MM.1S (cell line): Measurements from ENCODE around the gene NOL4L.

ENCODE experiments used
- DNase-seq: peaks from one replicate; pipeline ENCODE4 v3.0.0-alpha.2; 2015
- H2AFZ ChIP-seq: fragments of 300-600 bp; sonication (generic); 2 replicates; pipeline ENCODE4 v1.6.0; 2016; ENCODE audit warnings: antibody characterized with exemption, low read length
- H3F3A ChIP-seq: fragments of 300-600 bp; sonication (generic); 2 replicates; pipeline ENCODE4 v1.6.1; 2016; ENCODE audit warnings: mild to moderate bottlenecking, antibody characterized with exemption, low read length, moderate library complexity, mixed read lengths; ENCODE audit not compliant: insufficient read depth
- H3K27ac ChIP-seq: fragments of 300-600 bp; sonication (generic); 2 replicates; pipeline ENCODE4 v1.5.1; 2016; ENCODE audit warnings: mild to moderate bottlenecking, low read length
- H3K27me3 ChIP-seq: fragments of 300-600 bp; sonication (generic); replicated peaks from 2 replicates; pipeline ENCODE4 v1.6.0; 2016; ENCODE audit warnings: low read length; ENCODE audit not compliant: insufficient read depth
- H3K36me3 ChIP-seq: fragments of 300-600 bp; sonication (generic); replicated peaks from 2 replicates; pipeline ENCODE4 v1.6.1; 2016; ENCODE audit warnings: mild to moderate bottlenecking, low read length, mixed read lengths; ENCODE audit not compliant: insufficient read depth
- H3K4me1 ChIP-seq: fragments of 300-600 bp; sonication (generic); 2 replicates; pipeline ENCODE4 v1.6.1; 2016; ENCODE audit warnings: low read length, mixed read lengths
- H3K4me2 ChIP-seq: fragments of 300-600 bp; sonication (generic); 2 replicates; pipeline ENCODE4 v1.6.0; 2016; ENCODE audit warnings: low read depth, low read length
- H3K4me3 ChIP-seq: fragments of 300-600 bp; sonication (generic); 2 replicates; pipeline ENCODE4 v1.5.1; 2016; ENCODE audit warnings: low read length, mixed read lengths
- H3K79me2 ChIP-seq: fragments of 300-600 bp; sonication (generic); 2 replicates; pipeline ENCODE4 v1.6.1; 2016; ENCODE audit warnings: mixed run types, low read length, mixed read lengths
- H3K9ac ChIP-seq: fragments of 300-600 bp; sonication (generic); 2 replicates; pipeline ENCODE4 v1.6.1; 2016; ENCODE audit warnings: low read length, mixed read lengths
- H3K9me2 ChIP-seq: fragments of 300-600 bp; sonication (generic); replicated peaks from 2 replicates; pipeline ENCODE4 v1.6.1; 2016; ENCODE audit warnings: mild to moderate bottlenecking, low read length, mixed read lengths; ENCODE audit not compliant: insufficient read depth
- H3K9me3 ChIP-seq: fragments of 300-600 bp; sonication (generic); replicated peaks from 2 replicates; pipeline ENCODE4 v1.6.1; 2016; ENCODE audit warnings: mild to moderate bottlenecking, low read length, mixed read lengths; ENCODE audit not compliant: insufficient read depth
- H4K20me1 ChIP-seq: fragments of 300-600 bp; sonication (generic); 2 replicates; pipeline ENCODE4 v1.6.1; 2016; ENCODE audit warnings: mild to moderate bottlenecking, low read length, moderate library complexity, mixed read lengths; ENCODE audit not compliant: insufficient read depth
- EZH2 ChIP-seq: fragments of 300-600 bp; sonication (generic); optimal IDR thresholded peaks from 2 replicates; pipeline ENCODE3; 2017; ENCODE audit warnings: low read depth, mild to moderate bottlenecking, antibody characterized with exemption, low read length, mixed read lengths
- EZH2phosphoT487 ChIP-seq: fragments of 300-600 bp; sonication (generic); IDR thresholded peaks from 2 replicates; pipeline ENCODE4 v1.6.1; 2018; ENCODE audit warnings: antibody characterized with exemption, low read length
- TF ChIP-seq, protein P1 (sequence below): fragments of 300-600 bp; sonication (generic); IDR thresholded peaks from 2 replicates; pipeline ENCODE4 v1.5.1; 2016; ENCODE audit warnings: antibody characterized with exemption, low read length, mixed read lengths

The NOL4L gene

GRCh38 chr20:32610472-32611218 is 25.5 kb upstream of the NOL4L start:
- no peaks in the 10 kb centered on the region for H3K36me3 ChIP-seq
- no peak overlapping the region for H3K9ac ChIP-seq
- H2AFZ ChIP-seq, result no peak overlapping the region
- no peak overlapping the region for H3K27ac ChIP-seq
- no peaks in the 10 kb centered on the region for H3K9me3 ChIP-seq
- H3F3A ChIP-seq, result no peaks in the 10 kb centered on the region
- H3K4me3 ChIP-seq, result no peak overlapping the region
- no peaks in the 10 kb centered on the region for H3K9me2 ChIP-seq
- H3K4me2 ChIP-seq, result no peak overlapping the region
- H3K79me2 ChIP-seq, result no peaks in the 10 kb centered on the region
- no peak for DNase-seq
- H3K27me3 ChIP-seq, result 0 out of 2 replicates have a peak, but pooled peaks cover 14% of the 10 kb centered on the region
- TF ChIP-seq EZH2phosphoT487 (no peak), EZH2 (no peak)
- no peaks in the 10 kb centered on the region for H3K4me1 ChIP-seq
- H4K20me1 ChIP-seq, result no peaks in the 10 kb centered on the region

GRCh38 chr20:32609993-32610392 is 24.9 kb upstream of the NOL4L start:
- Histone ChIP-seq H3K9me3 (no peaks in the 10 kb centered on the region), H3K27ac (no peak overlapping the region), H3F3A (no peaks in the 10 kb centered on the region), H3K4me3 (no peak overlapping the region), H3K36me3 (no peaks in the 10 kb centered on the region), H3K27me3 (0 out of 2 replicates have a peak, but pooled peaks cover 14% of the 10 kb centered on the region), H3K9me2 (no peaks in the 10 kb centered on the region), H3K9ac (no peak overlapping the region), H3K4me2 (no peak overlapping the region), H4K20me1 (no peaks in the 10 kb centered on the region), H2AFZ (no peak overlapping the region), H3K79me2 (no peaks in the 10 kb centered on the region), H3K4me1 (no peaks in the 10 kb centered on the region)
- TF ChIP-seq, protein P1, sequence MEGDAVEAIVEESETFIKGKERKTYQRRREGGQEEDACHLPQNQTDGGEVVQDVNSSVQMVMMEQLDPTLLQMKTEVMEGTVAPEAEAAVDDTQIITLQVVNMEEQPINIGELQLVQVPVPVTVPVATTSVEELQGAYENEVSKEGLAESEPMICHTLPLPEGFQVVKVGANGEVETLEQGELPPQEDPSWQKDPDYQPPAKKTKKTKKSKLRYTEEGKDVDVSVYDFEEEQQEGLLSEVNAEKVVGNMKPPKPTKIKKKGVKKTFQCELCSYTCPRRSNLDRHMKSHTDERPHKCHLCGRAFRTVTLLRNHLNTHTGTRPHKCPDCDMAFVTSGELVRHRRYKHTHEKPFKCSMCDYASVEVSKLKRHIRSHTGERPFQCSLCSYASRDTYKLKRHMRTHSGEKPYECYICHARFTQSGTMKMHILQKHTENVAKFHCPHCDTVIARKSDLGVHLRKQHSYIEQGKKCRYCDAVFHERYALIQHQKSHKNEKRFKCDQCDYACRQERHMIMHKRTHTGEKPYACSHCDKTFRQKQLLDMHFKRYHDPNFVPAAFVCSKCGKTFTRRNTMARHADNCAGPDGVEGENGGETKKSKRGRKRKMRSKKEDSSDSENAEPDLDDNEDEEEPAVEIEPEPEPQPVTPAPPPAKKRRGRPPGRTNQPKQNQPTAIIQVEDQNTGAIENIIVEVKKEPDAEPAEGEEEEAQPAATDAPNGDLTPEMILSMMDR, result no peak
- TF ChIP-seq EZH2, result no peak
- no peak for TF ChIP-seq EZH2phosphoT487
- no peak for DNase-seq

GRCh38 chr20:32609111-32609773 is 24.1 kb upstream of the NOL4L start:
- no peak overlapping the region for H3K27ac ChIP-seq
- H3K79me2 ChIP-seq, result no peaks in the 10 kb centered on the region
- no peaks in the 10 kb centered on the region for H3K9me2 ChIP-seq
- no peaks in the 10 kb centered on the region for H3K4me1 ChIP-seq
- no peak overlapping the region for H3K4me2 ChIP-seq
- H3F3A ChIP-seq, result no peaks in the 10 kb centered on the region
- DNase-seq, result no peak
- H3K4me3 ChIP-seq, result no peak overlapping the region
- no peak overlapping the region for H2AFZ ChIP-seq
- no peaks in the 10 kb centered on the region for H3K36me3 ChIP-seq
- H3K9ac ChIP-seq, result no peak overlapping the region
- H4K20me1 ChIP-seq, result no peaks in the 10 kb centered on the region
- TF ChIP-seq, protein P1, result no peak
- TF ChIP-seq EZH2 (no peak), EZH2phosphoT487 (no peak)
- 0 out of 2 replicates have a peak, but pooled peaks cover 14% of the 10 kb centered on the region for H3K27me3 ChIP-seq
- no peaks in the 10 kb centered on the region for H3K9me3 ChIP-seq

DNA sequence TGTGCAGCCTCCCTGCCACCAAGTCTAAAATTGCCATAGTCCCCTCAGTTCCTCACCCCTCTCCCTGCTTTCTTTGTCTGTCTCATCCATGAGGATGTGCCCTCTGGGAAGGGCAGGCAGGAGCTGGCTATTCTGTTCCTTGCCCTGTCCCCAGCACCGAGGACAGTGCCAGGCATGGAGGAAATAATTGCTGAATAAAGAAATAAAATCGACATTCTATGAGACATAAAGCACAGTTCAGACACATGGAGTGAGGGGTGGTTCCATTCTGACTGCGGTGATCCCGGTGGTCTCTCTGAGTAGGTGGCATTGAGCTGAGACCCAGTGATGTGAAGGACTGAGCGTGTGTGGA is 23.5 kb upstream of the NOL4L start:
- Histone ChIP-seq H3K4me2 (no peak overlapping the region), H2AFZ (no peak overlapping the region), H3K79me2 (no peaks in the 10 kb centered on the region), H3K36me3 (no peaks in the 10 kb centered on the region), H3K27ac (no peak overlapping the region), H4K20me1 (no peaks in the 10 kb centered on the region), H3K4me1 (no peaks in the 10 kb centered on the region), H3K27me3 (0 out of 2 replicates have a peak, but pooled peaks cover 14% of the 10 kb centered on the region), H3K4me3 (no peak overlapping the region), H3K9me3 (no peaks in the 10 kb centered on the region), H3K9me2 (no peaks in the 10 kb centered on the region), H3K9ac (no peak overlapping the region), H3F3A (no peaks in the 10 kb centered on the region)
- TF ChIP-seq EZH2 (no peak), EZH2phosphoT487 (no peak)
- TF ChIP-seq, protein P1, result no peak
- DNase-seq, result no peak
